Suppressor macrophage (primary cell): ENCODE measurements around the gene METRN.

Experiments used
- DNase-seq, 4 experiments: peaks; one replicate each; pipeline ENCODE4 v3.0.0-alpha.2; 2020 to 2022

METRN gene

DNA sequence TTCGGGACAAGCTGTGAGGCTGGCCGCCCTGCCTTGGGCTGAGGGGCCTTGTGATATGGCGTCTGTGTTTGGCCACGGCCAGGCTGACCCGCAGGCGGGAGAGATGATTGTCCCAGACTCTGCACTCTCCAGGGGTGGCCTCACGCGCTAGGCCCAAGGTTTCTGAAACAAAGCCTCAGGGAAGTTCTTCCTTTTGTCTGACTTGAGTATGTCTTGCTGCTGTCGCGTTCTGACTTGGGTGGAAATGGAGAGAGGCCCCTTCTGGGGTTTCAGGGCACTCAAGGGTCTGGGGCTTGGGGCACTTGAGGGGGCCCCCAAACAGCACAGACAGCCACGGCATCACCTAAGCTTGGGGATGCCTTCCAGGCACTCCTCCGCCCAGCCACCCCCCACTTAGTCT, 3.8 kb upstream of the METRN start:
- no peak for DNase-seq

DNA sequence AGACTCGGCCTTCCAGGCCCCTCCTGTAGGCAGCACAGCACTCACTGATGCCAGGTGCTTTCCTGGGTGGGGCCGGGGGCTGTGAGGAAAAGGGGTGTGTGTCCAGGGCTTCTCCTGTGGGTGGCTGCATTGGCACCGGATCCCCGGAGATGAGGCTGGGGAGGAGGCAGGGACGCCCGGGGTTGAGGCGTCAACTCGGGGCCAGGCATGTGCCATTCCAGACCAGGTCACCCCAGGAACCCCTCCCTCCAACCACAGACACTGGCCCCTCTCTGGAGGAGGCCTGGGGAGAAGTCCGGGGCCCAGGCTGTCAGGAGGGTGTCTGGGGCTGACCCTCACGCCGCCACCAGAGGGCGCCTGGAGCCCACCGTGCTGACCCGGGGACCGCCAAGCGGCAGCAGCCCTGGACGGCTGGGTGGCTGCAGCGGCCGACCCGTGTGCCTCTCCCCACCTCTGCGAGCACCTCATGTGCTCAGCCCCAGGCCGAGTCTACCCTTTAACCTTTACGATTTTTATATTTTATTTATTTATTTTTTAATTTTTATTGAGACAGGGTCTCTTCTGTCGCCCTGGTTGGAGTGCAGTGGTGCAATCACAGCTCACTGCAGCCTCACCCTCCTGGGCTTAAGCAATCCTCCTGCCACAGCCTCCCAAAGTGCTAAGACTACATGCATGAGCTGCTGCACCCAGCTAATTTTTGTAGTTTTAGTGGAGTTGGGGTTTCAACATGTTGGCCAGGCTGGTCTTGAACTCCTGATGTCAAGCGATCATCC, 3.2 kb upstream of the METRN start:
- peak; percentile 80 to 93 (median 89) for DNase-seq

GRCh38 chr16:712740-713250, 2.1 kb upstream of the METRN start:
- DNase-seq, result peak; percentile 61 to 82 (median 72)

DNA sequence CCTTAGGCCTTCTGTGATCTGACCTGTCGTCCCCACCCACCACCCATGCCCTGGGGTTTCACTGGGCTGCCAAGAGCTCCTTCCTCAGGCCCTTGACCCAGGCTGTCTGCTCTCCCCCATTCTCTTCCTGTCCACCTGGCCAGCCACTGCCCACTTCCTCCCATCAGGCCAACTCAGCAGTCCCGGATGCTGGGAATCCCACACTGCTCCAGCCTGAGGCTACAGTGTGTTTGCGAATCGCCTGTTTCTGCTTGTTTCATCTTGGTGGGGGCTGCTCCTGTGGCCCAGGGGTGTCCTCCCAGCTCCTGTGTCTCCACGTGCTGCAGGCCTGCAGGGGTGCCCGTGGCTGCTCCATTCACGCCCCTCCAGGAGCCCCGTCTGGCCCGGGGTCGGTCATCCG, 839 bp upstream of the METRN start:
- no peak for DNase-seq

DNA sequence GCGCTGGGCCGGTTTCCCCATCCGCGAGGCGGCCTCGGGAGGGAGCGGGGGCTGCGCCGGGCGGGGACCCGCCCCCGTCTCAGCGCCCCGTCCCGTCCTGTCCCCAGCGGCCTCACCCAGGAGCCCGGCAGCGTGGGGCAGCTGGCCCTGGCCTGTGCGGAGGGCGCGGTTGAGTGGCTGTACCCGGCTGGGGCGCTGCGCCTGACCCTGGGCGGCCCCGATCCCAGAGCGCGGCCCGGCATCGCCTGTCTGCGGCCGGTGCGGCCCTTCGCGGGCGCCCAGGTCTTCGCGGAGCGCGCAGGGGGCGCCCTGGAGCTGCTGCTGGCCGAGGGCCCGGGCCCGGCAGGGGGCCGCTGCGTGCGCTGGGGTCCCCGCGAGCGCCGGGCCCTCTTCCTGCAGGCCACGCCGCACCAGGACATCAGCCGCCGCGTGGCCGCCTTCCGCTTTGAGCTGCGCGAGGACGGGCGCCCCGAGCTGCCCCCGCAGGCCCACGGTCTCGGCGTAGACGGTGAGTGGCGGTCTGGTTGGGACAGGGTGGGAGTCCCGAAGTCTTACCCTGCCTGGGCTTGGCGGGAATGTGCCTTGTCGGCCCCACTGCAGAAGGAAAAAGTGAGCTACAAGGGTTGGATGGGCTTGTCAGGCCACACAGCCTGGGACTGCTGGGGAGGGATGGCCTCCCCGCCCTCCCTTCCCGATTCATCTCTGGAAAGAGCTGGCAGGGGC, 720 bp downstream of the METRN start:
- DNase-seq, result peak in 3 of 4 experiments; percentile 11 to 57 (median 36)

DNA sequence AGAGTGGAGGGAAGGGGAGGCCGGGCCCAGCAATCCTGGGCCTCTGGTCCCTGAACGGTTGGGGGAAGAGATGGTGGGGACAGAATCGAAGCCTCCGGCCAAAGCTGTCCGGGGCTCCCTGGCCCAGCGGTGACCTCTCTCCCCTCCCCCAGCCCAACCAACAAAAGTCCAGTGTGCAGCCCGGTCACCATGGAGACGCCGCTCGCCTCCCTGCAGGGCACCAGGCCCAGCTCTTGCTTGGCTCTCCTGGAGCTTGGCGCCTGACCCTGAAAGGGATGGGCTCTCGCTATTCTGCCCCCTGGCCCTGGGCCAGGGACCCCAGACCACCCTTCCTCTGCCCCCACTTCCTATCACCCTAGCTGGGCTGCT, 1.3 kb downstream of the METRN start:
- no peak for DNase-seq

- no peak for DNase-seq
These were observed 1.9 kb downstream of the METRN start for GRCh38 chr16:716768-717325.

DNA sequence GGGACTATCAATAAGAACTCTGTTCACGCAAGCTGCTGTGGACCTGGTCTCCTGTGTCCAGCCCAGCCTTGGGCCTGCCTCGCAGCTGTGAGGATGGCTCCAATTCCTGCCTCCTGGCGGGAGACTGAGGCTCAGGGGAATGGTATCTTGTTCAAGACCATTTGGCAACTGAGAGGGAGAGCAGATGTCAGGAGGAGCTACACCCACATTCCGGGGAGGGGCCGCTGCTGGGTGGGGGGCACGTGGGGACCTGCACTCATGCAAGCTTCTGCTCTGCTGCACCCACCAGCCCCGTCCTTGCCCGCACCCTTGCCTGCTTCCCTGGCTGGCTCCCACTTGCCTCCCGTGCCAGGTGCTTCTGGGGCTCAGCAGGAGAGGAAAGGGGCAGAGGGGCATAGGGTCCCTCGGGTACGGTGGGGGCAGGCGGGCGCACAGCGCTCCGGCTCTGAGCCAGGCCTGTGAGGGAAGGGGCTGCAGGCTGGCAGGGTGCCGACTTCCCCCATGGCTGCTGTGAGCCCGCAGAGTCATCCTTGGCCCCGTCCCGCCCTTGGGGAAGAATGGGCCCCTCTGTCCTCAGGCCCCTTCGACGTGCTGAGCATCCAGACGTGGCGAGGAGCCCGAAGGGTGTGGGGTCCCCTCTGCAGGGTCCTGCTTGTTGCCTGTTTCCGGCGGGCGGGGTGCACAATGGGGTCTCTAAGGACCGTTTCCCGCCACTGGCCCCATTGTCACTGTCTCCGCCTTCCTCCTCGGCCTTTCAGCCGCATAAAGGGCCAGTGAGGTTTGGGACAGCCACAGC, 2.7 kb downstream of the METRN start:
- no peak for DNase-seq

DNA sequence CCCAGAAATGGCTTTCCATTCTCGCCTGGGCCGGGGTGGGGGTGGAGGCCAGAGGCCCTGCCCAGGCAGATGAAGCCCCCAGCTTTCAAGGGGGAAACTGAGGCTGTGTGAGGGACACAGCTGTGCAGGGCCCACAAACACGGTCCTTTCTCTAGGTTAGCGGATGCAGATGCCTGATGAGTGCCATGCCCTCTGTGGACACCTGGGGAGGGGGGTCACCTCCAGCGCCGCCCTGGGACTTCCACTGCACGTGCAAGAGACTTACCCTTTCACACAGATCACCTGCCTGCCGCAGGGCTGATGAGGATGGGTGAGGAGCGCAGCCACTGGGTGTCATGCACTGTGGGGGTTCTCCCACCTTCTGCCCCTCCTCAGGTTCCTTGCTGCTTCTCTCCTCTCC, 3.5 kb downstream of the METRN start:
- no peak for DNase-seq

DNA sequence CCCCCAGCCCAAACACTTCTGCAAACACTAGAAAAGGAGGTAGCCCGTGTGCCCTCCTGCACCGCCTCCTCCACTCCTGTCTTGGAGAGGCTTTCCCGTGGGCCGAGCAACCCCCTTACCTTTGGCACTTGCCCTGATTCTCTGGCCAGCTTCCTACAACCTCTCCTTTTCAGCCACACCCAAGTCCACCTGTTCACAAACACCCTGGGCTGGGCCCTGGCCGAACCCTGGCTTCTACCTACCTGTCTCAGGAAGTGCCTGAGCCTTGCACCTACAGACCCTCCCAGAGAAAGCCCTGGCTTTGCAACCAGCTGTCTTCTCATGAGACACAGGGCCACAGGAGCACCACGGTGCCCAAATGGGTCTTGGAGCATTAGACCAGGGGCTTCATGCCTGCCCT, 4.0 kb downstream of the METRN start:
- DNase-seq, result no peak

- no peak for DNase-seq
These were observed 5.0 kb downstream of the METRN start for GRCh38 chr16:719815-720446.

- peak; percentile 46 to 75 (median 60) for DNase-seq
These were observed 5.6 kb downstream of the METRN start for GRCh38 chr16:720447-720989.

DNA sequence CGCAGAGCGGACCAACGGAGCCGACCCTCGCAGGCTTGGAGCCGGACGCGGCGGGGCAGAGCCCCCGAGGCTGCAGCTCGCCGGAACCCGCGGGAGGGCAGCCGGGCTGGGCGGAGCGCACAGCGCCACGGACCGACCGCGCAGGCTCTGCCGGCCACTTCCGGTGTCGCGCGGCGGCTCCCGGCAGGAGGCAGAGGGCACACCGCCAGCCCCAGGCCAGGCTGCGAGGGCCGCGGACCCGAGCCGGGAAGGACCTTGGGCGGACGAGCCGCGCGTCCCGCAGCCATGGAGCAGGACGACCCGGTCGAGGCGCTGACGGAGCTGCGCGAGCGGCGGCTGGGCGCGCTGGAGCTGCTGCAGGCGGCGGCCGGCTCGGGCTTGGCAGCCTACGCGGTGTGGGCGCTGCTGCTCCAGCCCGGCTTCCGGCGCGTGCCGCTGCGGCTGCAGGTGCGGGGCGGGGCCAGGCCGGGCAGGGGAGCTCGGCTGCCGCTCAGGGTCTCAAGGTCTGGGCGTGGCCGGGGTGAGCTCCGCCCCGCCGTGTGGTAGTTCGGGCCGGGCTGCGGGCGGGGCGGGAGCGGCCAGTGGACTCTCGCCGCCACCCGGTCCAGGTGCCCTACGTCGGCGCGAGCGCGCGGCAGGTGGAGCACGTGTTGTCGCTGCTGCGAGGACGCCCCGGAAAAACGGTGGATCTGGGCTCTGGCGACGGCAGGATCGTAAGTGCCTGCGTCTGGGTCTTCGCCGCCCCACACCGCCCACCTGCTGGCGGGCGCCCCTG, 6.3 kb downstream of the METRN start, which contains the start of gene ANTKMT:
Gene ANTKMT, plus strand, starts transcription at position 157 of the 775 bp plus-strand sequence. Its CDS starts 129 bp downstream, at position 286.
- peak; percentile 75 to 92 (median 84) for DNase-seq

GRCh38 chr16:721765-722540, 7.0 kb downstream of the METRN start:
- no peak for DNase-seq

DNA sequence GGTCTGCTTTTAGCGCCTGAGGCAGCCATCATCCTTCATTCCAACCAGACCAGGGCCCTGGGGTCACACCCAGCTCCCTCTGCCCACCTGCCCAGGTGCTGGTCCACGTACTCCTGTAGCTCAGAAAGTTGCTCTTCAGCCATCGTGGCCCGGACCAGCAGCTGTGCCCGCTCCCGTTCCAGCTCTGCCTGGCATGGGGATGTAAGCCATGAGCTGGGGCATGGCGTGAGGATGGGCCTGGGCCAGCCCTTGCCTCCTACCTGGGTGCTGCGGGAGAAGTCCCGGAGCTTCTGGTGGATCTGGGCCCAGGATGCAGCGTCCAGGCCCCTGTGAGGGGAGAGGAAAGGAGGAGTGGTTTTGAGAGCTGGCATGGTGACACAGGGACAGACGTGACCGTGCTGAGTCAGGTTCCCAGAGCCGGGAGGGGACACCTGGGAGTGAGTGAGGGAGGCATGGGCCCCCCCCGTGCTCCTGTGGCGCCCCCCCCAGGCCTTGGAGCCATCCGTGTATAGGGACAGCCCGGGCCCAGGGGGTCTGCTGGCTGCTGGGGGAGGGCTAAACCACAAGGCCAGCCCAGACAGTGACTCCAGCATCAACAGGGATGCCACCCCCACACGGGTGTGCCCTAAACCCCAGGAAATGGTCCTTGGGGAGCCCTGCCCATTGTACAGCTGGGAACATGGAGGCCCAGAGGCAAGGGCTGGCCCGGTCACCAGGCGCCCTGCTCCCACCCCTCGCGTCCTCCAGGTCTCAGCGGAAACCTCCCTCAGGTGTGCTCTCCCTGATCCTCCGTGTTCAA, 8.1 kb downstream of the METRN start:
- no peak for DNase-seq

- no peak for DNase-seq
These were observed 8.8 kb downstream of the METRN start for GRCh38 chr16:723695-724094.

DNA sequence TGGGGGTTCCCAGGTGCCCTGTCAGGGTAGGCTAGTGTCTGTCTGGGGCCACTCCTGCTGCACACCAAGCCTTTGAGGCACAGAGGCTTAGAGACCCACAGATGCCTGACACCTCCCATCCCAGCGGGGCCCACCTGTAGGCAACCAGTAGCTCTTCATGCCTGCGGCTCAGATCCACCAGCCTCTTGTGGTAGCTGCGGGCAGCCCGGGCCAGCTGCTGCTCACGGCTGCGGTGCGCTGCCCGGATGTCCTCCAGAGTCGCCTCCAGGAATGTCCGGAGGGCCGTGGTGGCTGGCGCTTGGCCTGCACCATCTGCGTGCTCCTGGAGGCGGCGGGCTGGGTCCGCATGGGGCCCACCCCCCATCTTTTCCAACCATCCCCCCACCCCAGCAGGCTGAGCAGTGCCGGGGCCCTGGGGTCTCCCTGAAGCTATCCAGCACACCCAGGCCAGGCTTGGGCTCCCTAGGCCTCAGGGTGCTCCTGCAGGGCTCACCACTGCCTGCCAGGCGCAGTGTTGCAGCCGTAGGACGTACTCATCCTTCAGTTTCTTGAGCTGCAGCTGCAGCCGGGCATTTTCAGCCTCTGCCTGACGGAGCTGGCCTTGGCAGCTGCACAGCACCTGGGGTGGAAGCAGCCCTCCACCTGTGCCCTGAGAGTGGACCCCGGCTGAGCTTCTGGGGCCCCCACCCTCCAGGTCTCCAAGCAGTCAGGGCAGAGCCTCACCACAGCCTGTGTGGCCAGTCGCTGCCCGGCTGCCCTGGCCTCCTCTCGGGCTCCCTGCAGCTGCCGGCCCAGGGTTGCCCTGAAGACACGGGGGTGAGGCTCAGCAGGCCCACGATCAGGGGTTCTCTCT, 9.5 kb downstream of the METRN start:
- no peak for DNase-seq

DNA sequence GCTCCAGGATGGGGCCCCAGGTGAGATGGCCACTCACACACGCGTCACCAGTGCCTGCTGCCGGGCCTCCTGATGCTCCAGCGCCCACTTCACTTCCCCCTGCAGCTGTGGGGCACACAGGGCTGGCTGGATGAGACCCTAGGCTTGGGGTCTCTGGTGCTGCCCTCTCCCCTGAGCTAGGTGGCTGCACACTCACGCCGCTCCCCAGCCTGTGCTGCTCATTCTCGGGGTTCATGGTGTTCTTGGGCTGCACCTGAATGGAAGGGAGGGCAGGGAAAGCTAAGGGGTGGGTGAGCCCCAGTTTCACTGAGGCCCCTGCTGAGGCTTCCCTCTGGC, 10.1 kb downstream of the METRN start:
- no peak for DNase-seq
